ENCODE measurements around the gene BLOC1S3.

The BLOC1S3 gene

DNA sequence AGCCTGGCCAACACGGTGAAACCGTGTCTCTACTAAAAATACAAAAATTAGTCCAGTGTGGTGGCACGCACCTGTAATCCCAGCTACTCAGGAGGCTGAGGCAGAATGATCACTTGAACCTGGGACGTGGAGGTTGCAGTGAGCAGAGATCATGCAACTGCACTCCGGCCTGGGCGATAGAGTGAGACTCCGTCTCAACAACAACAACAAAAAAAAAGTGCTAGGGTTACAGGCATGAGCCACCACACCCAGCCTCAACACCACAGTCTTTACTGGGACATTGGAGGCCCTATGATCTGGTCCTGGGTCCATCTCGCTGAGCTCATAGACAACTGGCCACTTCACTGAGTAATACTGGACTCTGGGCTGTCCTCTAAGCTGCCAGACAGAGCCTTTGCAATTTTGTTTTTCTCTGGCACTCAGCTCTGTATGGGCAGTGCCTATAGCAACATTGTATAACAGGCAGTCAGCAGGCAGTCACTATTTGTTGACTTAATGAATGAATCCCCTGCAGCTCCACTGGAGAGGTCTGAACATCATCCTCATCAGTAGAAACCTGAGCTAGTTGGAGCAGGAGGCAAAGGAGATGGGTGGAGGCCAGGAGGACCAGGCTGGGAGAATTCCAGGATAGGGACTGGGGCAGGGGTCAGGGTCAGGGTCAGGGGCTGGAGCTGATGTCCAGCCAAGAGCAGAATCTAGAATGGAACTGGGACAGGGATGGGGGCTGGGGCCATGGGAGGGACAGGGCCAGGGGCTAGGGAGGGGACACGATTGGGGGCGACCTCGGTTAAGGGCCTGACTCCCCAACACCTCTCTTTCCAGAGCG, 8.1 kb downstream of the BLOC1S3 start:
- Histone ChIP-seq H3K4me1 (ENCODE audit: low read length) (peaks cover 2% of the 10 kb centered on the region; the same call in 1 of the 2 replicates), H4K20me1 (ENCODE audit: insufficient read depth, low read length) (no peaks in the 10 kb centered on the region), H3K36me3 (replicated peaks; ENCODE audit: low read depth, low read length) (peaks cover under 1% of the 10 kb centered on the region), H3K9ac (ENCODE audit: low read length) (no peak overlapping the region), H3K27me3 (ENCODE audit: low read depth, low read length) (no peaks in the 10 kb centered on the region), H2AFZ (ENCODE audit: low read depth, low read length) (no peak overlapping the region), H3K79me2 (ENCODE audit: low read length) (no peaks in the 10 kb centered on the region), H3K9me3 (ENCODE audit: insufficient read depth, low read length) (no peaks in the 10 kb centered on the region), H3K4me3 (ENCODE audit: low read length) (no peak overlapping the region), H3K27ac (ENCODE audit: low read length) (no peak overlapping the region), H3K4me2 (ENCODE audit: low read length) (peak overlapping the region; percentile 72; the same call in 1 of the 2 replicates)
- TF ChIP-seq EZH2phosphoT487 (IDR thresholded peaks at IDR 0.05; ENCODE audit: low read depth) = no peak
- TF ChIP-seq CTCF (IDR thresholded peaks at IDR 0.05; ENCODE audit: low read depth, low read length) = no peak

- no peak for TF ChIP-seq EZH2phosphoT487 (IDR thresholded peaks at IDR 0.05; ENCODE audit: low read depth)
- peak; percentile 83 for TF ChIP-seq CTCF (IDR thresholded peaks at IDR 0.05; ENCODE audit: low read depth, low read length)
- H4K20me1 ChIP-seq (ENCODE audit: insufficient read depth, low read length) = no peaks in the 10 kb centered on the region
- no peaks in the 10 kb centered on the region for H3K27me3 ChIP-seq (ENCODE audit: low read depth, low read length)
These were observed 9.0 kb downstream of the BLOC1S3 start for GRCh38 chr19:45187421-45188100.

DNA sequence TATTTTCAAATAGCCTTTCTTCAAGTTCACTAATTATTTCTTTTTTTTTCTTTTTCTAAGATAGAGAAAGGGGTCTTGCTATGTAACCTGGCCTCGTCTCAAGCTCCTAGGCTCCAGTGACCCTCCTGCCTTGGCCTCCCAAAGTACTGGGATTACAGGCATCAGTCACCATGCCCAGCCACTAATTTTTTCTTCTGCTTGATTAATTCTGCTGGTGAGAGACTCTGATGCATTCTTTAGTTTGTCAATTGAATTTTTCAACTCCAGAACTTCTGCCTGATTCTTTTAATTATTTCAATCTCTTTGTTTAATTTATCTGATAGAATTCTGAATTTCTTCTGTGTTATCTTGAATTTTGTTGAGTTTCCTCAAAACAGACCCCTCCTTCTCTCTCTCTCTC, 11.4 kb downstream of the BLOC1S3 start:
- Histone ChIP-seq H3K4me2 (ENCODE audit: low read length) (no peak overlapping the region), H3K9ac (ENCODE audit: low read length) (no peak overlapping the region), H3K36me3 (replicated peaks; ENCODE audit: low read depth, low read length) (no peaks in the 10 kb centered on the region), H3K4me3 (ENCODE audit: low read length) (no peak overlapping the region), H3K27ac (ENCODE audit: low read length) (no peak overlapping the region), H3K9me3 (ENCODE audit: insufficient read depth, low read length) (no peaks in the 10 kb centered on the region), H3K27me3 (ENCODE audit: low read depth, low read length) (no peaks in the 10 kb centered on the region), H2AFZ (ENCODE audit: low read depth, low read length) (no peak overlapping the region), H3K4me1 (ENCODE audit: low read length) (peaks cover 2% of the 10 kb centered on the region; the same call in 1 of the 2 replicates), H3K79me2 (ENCODE audit: low read length) (no peaks in the 10 kb centered on the region), H4K20me1 (ENCODE audit: insufficient read depth, low read length) (no peaks in the 10 kb centered on the region)
- TF ChIP-seq EZH2phosphoT487 (IDR thresholded peaks at IDR 0.05; ENCODE audit: low read depth) (no peak), CTCF (IDR thresholded peaks at IDR 0.05; ENCODE audit: low read depth, low read length) (no peak)

More at GRCh38 chr19:45187421-45188100, 9.0 kb downstream of the BLOC1S3 start:
- Histone ChIP-seq H3K9ac (ENCODE audit: low read length) (no peak overlapping the region), H2AFZ (ENCODE audit: low read depth, low read length) (peak overlapping the region; percentile 76; the same call in 1 of the 2 replicates), H3K36me3 (replicated peaks; ENCODE audit: low read depth, low read length) (no peaks in the 10 kb centered on the region), H3K27ac (ENCODE audit: low read length) (no peak overlapping the region), H3K79me2 (ENCODE audit: low read length) (no peaks in the 10 kb centered on the region), H3K4me1 (ENCODE audit: low read length) (peaks cover 2% of the 10 kb centered on the region; the same call in 1 of the 2 replicates), H3K4me2 (ENCODE audit: low read length) (peak overlapping the region; percentile 72), H3K4me3 (ENCODE audit: low read length) (peak overlapping the region; percentile 40; the same call in 1 of the 2 replicates), H3K9me3 (ENCODE audit: insufficient read depth, low read length) (no peaks in the 10 kb centered on the region)

DNA sequence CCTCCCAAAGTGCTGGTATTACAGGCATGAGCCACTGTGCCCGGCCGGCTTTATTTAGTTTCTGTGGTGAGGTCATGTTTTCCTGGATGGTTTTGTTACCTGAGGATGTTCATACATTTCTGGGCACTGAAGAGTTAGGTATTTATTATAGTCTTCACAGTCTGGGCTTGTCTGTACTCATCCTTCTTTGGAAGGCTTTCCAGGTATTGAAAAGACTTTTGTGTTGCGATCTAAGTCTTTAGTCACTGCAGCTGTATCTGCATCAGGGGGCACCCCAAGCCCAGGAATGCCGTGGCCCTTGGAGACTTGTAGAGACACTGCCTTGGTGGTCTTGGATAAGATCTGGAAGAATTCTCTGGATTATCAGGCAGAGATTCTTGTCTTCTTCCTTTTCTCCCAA, 12.8 kb downstream of the BLOC1S3 start:
- Histone ChIP-seq H3K9ac (ENCODE audit: low read length) (no peak overlapping the region), H2AFZ (ENCODE audit: low read depth, low read length) (no peak overlapping the region), H3K36me3 (replicated peaks; ENCODE audit: low read depth, low read length) (no peaks in the 10 kb centered on the region), H3K4me1 (ENCODE audit: low read length) (peaks cover 2% of the 10 kb centered on the region; the same call in 1 of the 2 replicates), H3K4me3 (ENCODE audit: low read length) (no peak overlapping the region), H3K27ac (ENCODE audit: low read length) (no peak overlapping the region), H4K20me1 (ENCODE audit: insufficient read depth, low read length) (no peaks in the 10 kb centered on the region), H3K9me3 (ENCODE audit: insufficient read depth, low read length) (no peaks in the 10 kb centered on the region), H3K79me2 (ENCODE audit: low read length) (no peaks in the 10 kb centered on the region), H3K27me3 (ENCODE audit: low read depth, low read length) (no peaks in the 10 kb centered on the region), H3K4me2 (ENCODE audit: low read length) (no peak overlapping the region)
- TF ChIP-seq CTCF (IDR thresholded peaks at IDR 0.05; ENCODE audit: low read depth, low read length) (no peak), EZH2phosphoT487 (IDR thresholded peaks at IDR 0.05; ENCODE audit: low read depth) (no peak)

Data from OCI-LY3 (cell line).